Kidney epithelial cell (primary cell): ENCODE data around the gene SPTB. TPM values are rescaled to one million over a fixed set of nuclear protein-coding genes. Genes with fewer than 3 reads are reported as not detected.

Experiments
- DNase-seq: peaks from one replicate; pipeline ENCODE4 v3.0.0-alpha.2; 2010; ENCODE audit warnings: low read depth
- H3K27me3 ChIP-seq: 2 replicates; pipeline ENCODE4 v1.6.0; 2011; ENCODE audit warnings: low read length; ENCODE audit not compliant: control insufficient read depth, insufficient read depth
- H3K36me3 ChIP-seq: 2 replicates; pipeline ENCODE4 v1.5.1; 2011; ENCODE audit warnings: low read length; ENCODE audit not compliant: control insufficient read depth, insufficient read depth
- H3K4me3 ChIP-seq: 2 replicates; pipeline ENCODE4 v1.5.1; 2011; ENCODE audit warnings: low read depth, mild to moderate bottlenecking, control low read depth, low read length
- CTCF ChIP-seq: IDR thresholded peaks from 2 replicates; pipeline ENCODE4 v1.5.1; 2011; ENCODE audit warnings: mild to moderate bottlenecking, moderate library complexity, low read length, control low read depth, inconsistent platforms; ENCODE audit not compliant: insufficient read depth, poor library complexity, severe bottlenecking
- total RNA-seq: library from RNA; depleted of rRNA; stranded (reverse); fragments of >200 nt; gene quantifications from 2 replicates; pipeline ENCODE4 v1.2.3, GENCODE V29; 2015

SPTB gene
- total RNA-seq, 1 donor from 2014 or later, result 0.54 TPM

DNA sequence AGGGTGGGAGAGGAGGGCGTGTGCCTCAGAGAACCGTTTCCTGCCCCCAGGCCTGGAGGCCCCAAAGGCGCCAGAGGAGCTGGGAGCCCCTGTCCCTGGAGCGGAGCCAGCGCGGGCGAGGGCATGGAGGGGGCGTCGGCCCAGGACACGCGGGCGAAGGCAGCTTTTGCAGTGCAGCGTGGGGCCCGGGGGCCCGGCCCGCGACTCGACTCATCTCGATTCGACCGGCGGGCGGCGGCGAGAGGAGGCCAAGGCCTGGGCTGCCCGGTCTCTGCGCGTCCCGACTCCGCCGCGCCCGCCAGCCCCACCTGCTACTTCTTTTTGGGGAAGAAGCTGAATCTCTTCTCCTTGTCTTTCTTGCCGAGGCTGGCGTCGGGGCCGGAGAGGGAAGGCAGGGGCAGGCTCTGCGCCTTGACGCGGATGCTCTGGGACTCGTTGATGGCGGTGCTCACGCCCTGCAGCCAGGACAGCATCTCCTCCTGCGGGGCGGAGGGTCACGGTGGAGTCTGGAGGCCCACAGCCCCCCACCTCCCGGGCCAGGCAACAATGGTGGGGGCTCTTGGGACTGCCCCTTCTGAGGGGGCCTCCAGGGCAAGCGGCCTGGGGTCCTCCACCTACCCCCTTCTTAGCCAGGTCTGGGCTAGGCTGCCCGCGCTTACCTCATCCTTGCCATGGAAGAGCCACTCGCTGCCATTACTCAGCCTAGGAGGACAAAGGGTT, 130.6 kb downstream of the SPTB start:
- Histone ChIP-seq H3K36me3 (no peaks in the 10 kb centered on the region), H3K27me3 (no peaks in the 10 kb centered on the region), H3K4me3 (no peak overlapping the region)
- TF ChIP-seq CTCF, result no peak
- no peak for DNase-seq

GRCh38 chr14:64748521-64748920, 131.2 kb downstream of the SPTB start:
- TF ChIP-seq CTCF, result no peak
- DNase-seq, result no peak
- Histone ChIP-seq H3K27me3 (no peaks in the 10 kb centered on the region), H3K36me3 (no peaks in the 10 kb centered on the region), H3K4me3 (no peak overlapping the region)

GRCh38 chr14:64747327-64747726, 132.4 kb downstream of the SPTB start:
- no peak for DNase-seq
- no peak overlapping the region for H3K4me3 ChIP-seq
- no peak for TF ChIP-seq CTCF
- no peaks in the 10 kb centered on the region for H3K36me3 ChIP-seq
- H3K27me3 ChIP-seq, result no peaks in the 10 kb centered on the region

DNA sequence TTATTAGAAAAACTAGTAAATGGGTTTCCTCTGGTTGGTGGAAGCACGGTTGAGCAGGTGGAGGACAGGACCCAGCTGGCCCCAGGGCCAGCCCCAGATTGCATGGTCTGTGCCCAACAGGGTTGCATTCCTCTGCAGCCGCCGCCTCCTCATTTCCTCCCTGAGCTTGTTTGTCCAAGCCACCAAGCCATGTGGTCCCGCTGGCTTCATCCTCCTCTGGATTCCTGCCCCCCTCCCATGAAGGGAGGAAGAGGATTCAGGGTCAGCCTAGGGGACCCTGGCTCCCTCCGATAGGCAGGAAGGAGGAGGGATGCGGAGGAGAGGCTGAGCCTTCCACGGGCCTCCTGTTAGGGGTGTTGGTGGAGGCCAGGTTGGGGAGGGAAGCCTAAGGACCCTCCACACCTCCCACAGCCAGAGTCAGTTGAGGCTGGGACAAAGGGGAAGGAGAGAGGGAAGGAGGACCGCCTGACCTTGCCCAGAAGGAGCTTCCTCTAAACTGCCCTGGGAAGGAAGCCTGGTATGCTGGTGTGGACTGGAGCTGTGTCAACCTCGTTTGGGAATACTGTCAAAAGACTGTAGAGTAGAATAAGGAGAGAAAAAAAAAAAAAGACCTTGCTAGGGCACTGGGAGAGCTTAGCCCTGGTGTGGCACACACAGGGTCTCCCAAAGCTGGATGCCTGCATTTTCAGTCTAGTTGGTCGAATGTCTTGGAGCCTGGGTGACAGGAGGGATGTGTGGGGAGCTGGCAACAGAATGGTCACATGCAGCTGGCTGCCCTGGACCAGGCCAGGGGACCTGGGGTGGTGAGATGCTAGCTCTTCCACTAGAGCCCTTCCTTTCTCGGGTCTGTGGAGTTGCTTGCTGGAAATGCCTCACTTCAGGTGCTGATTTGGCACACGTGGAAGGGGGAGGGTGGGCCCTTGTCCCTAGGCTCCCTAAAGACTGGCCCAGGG, 133.1 kb downstream of the SPTB start:
- Histone ChIP-seq H3K27me3 (no peaks in the 10 kb centered on the region), H3K4me3 (no peak overlapping the region), H3K36me3 (no peaks in the 10 kb centered on the region)
- DNase-seq, result no peak
- TF ChIP-seq CTCF, result no peak

- peak; percentile 39 for TF ChIP-seq CTCF
- no peaks in the 10 kb centered on the region for H3K36me3 ChIP-seq
Observed at GRCh38 chr14:64745511-64746091, 134.1 kb downstream of the SPTB start.

More at GRCh38 chr14:64745511-64746091, 134.1 kb downstream of the SPTB start:
- H3K4me3 ChIP-seq, result no peak overlapping the region
- no peaks in the 10 kb centered on the region for H3K27me3 ChIP-seq
- no peak for DNase-seq
